Neural cell (in vitro differentiated cells): ENCODE data around the gene MDFIC2.

Experiments used
- CTCF ChIP-seq: fragments of 450-650 bp; IDR thresholded peaks from 2 replicates; pipeline ENCODE4 v1.5.1; 2014; ENCODE audit warnings: antibody characterized with exemption, mild to moderate bottlenecking, moderate library complexity; ENCODE audit not compliant: poor library complexity, severe bottlenecking
- EZH2 ChIP-seq: fragments of 200-600, 300-800 bp; shearing (Covaris generic), sonication (generic); IDR thresholded peaks from 2 replicates; pipeline ENCODE4 v1.6.1; 2014; ENCODE audit warnings: antibody characterized with exemption, low read length, borderline replicate concordance, mild to moderate bottlenecking; ENCODE audit not compliant: insufficient read depth, poor library complexity, severe bottlenecking
- RAD21 ChIP-seq: fragments of 450-650 bp; conservative IDR thresholded peaks from 2 replicates; pipeline ENCODE4 v1.6.1; 2014; ENCODE audit warnings: antibody characterized with exemption, mild to moderate bottlenecking, moderate library complexity

- no peak for TF ChIP-seq CTCF
- no peak for TF ChIP-seq EZH2
- no peak for TF ChIP-seq RAD21
Measured at GRCh38 chr3:70281663-70282062, 30.8 kb downstream of the MDFIC2 start.
